ENCODE measurements around the gene NFIB. TPM values are rescaled to one million over a fixed set of nuclear protein-coding genes. Genes with fewer than 3 reads are reported as not detected.

The NFIB gene
- total RNA-seq, 1 experiment from 2014 or later: 18.6 TPM

GRCh38 chr9:14301583-14302021 is 12.3 kb downstream of the NFIB start:
- Histone ChIP-seq H3K9ac (ENCODE audit: low read length) (no peak overlapping the region), H3K4me3 (ENCODE audit: low read length) (no peak overlapping the region), H3K27me3 (ENCODE audit: low read length) (no peaks in the 10 kb centered on the region), H3K9me3 (ENCODE audit: low read length) (no peaks in the 10 kb centered on the region), H3K4me2 (ENCODE audit: low read length) (no peak overlapping the region), H3K4me1 (ENCODE audit: insufficient read depth, low read length) (peaks cover 11% of the 10 kb centered on the region), H3K36me3 (ENCODE audit: low read depth, low read length) (peaks cover 21% of the 10 kb centered on the region), H3K27ac (ENCODE audit: low read length) (no peak overlapping the region), H3F3A (ENCODE audit: low read length, unreplicated experiment) (no peaks in the 10 kb centered on the region), H3K79me2 (ENCODE audit: low read length) (peaks cover 95% of the 10 kb centered on the region), H4K20me1 (ENCODE audit: low read length) (0 out of 2 replicates have a peak, but pooled peaks cover 3% of the 10 kb centered on the region), H2AFZ (ENCODE audit: low read length) (no peak overlapping the region), H3K9me2 (replicated peaks; ENCODE audit: low read length) (no peaks in the 10 kb centered on the region)
- DNase-seq: no peak
- ChIA-PET CTCF (no interaction called here), POLR2A (ENCODE audit: unreplicated experiment) (no interaction called here)
- TF ChIP-seq EZH2 (IDR thresholded peaks at IDR 0.05; ENCODE audit: low read length, unreplicated experiment) (no peak), EZH2phosphoT487 (IDR thresholded peaks at IDR 0.05; ENCODE audit: borderline replicate concordance, low read length) (no peak), CTCF (conservative IDR thresholded peaks at IDR 0.05; ENCODE audit: low read depth, low read length) (no peak)
- no TSS peak for BruUV-seq (replicated peaks)
- intact Hi-C loops (cut with micrococcal nuclease): no loop called here
- no peak for ATAC-seq

- H3K4me3 ChIP-seq (ENCODE audit: low read length): no peak overlapping the region
- H4K20me1 ChIP-seq (ENCODE audit: low read length): 0 out of 2 replicates have a peak, but pooled peaks cover 3% of the 10 kb centered on the region
- H3K9ac ChIP-seq (ENCODE audit: low read length): no peak overlapping the region
- intact Hi-C loops (cut with micrococcal nuclease): no loop called here
- no peak overlapping the region for H3K4me2 ChIP-seq (ENCODE audit: low read length)
- DNase-seq (no peak), ATAC-seq (no peak)
- TF ChIP-seq EZH2 (IDR thresholded peaks at IDR 0.05; ENCODE audit: low read length, unreplicated experiment) (no peak), EZH2phosphoT487 (IDR thresholded peaks at IDR 0.05; ENCODE audit: borderline replicate concordance, low read length) (no peak), CTCF (conservative IDR thresholded peaks at IDR 0.05; ENCODE audit: low read depth, low read length) (no peak)
- CTCF ChIA-PET: no interaction called here
- no peaks in the 10 kb centered on the region for H3K27me3 ChIP-seq (ENCODE audit: low read length)
- no peaks in the 10 kb centered on the region for H3F3A ChIP-seq (ENCODE audit: low read length, unreplicated experiment)
- no TSS peak for BruUV-seq (replicated peaks)
- no peaks in the 10 kb centered on the region for H3K9me3 ChIP-seq (ENCODE audit: low read length)
- peaks cover 98% of the 10 kb centered on the region for H3K79me2 ChIP-seq (ENCODE audit: low read length)
- H3K4me1 ChIP-seq (ENCODE audit: insufficient read depth, low read length): peaks cover 11% of the 10 kb centered on the region
- H3K9me2 ChIP-seq (replicated peaks; ENCODE audit: low read length): no peaks in the 10 kb centered on the region
- POLR2A ChIA-PET (ENCODE audit: unreplicated experiment): no interaction called here
- H3K36me3 ChIP-seq (ENCODE audit: low read depth, low read length): peaks cover 16% of the 10 kb centered on the region
- H2AFZ ChIP-seq (ENCODE audit: low read length): no peak overlapping the region
- no peak overlapping the region for H3K27ac ChIP-seq (ENCODE audit: low read length)
Measured at GRCh38 chr9:14301006-14301405, 12.9 kb downstream of the NFIB start.

GRCh38 chr9:14300588-14300987 is 13.4 kb downstream of the NFIB start:
- Histone ChIP-seq H3K27ac (ENCODE audit: low read length) (no peak overlapping the region), H3K27me3 (ENCODE audit: low read length) (no peaks in the 10 kb centered on the region), H3K4me1 (ENCODE audit: insufficient read depth, low read length) (peaks cover 11% of the 10 kb centered on the region), H3K79me2 (ENCODE audit: low read length) (peaks cover 100% of the 10 kb centered on the region), H3K9me3 (ENCODE audit: low read length) (no peaks in the 10 kb centered on the region), H4K20me1 (ENCODE audit: low read length) (0 out of 2 replicates have a peak, but pooled peaks cover 3% of the 10 kb centered on the region), H3K4me2 (ENCODE audit: low read length) (no peak overlapping the region), H3F3A (ENCODE audit: low read length, unreplicated experiment) (no peaks in the 10 kb centered on the region), H3K36me3 (ENCODE audit: low read depth, low read length) (peaks cover 15% of the 10 kb centered on the region), H3K4me3 (ENCODE audit: low read length) (no peak overlapping the region), H2AFZ (ENCODE audit: low read length) (no peak overlapping the region), H3K9ac (ENCODE audit: low read length) (no peak overlapping the region), H3K9me2 (replicated peaks; ENCODE audit: low read length) (no peaks in the 10 kb centered on the region)
- intact Hi-C loops (cut with micrococcal nuclease): no loop called here
- TF ChIP-seq CTCF (conservative IDR thresholded peaks at IDR 0.05; ENCODE audit: low read depth, low read length): no peak
- no peak for TF ChIP-seq EZH2phosphoT487 (IDR thresholded peaks at IDR 0.05; ENCODE audit: borderline replicate concordance, low read length)
- TF ChIP-seq EZH2 (IDR thresholded peaks at IDR 0.05; ENCODE audit: low read length, unreplicated experiment): no peak
- ChIA-PET CTCF (no interaction called here), POLR2A (ENCODE audit: unreplicated experiment) (no interaction called here)
- no TSS peak for BruUV-seq (replicated peaks)
- no peak for ATAC-seq
- DNase-seq: no peak

All from PC-3 (cell line).